ENCODE results near the gene GZMM. TPM values are rescaled to one million over a fixed set of nuclear protein-coding genes. Genes with fewer than 3 reads are reported as not detected.

The GZMM gene
- total and polyA plus RNA-seq, 2 of the 13 experiments (the other 11 are each of a cell fraction or from before 2014, with no cell fraction given), result 0.07 TPM; not detected in 1

- no peak for TF ChIP-seq ZNF276 (CRISPR knock-in tag; IDR thresholded peaks at IDR 0.05; ENCODE audit: low read depth)
- TF ChIP-seq FOXK2 (IDR thresholded peaks at IDR 0.05), result no peak
- TF ChIP-seq ZFP41 (CRISPR knock-in tag; IDR thresholded peaks at IDR 0.05; ENCODE audit: borderline replicate concordance), result no peak
- TF ChIP-seq HOXA9 (CRISPR knock-in tag; IDR thresholded peaks at IDR 0.05; ENCODE audit: borderline replicate concordance), result no peak
- TF ChIP-seq ZGPAT (CRISPR knock-in tag; IDR thresholded peaks at IDR 0.05), result peak; percentile 7; the same call in 1 of the 2 replicates
- TF ChIP-seq REL (CRISPR knock-in tag; conservative IDR thresholded peaks at IDR 0.05), result 0 out of 2 replicates have a peak, but pooled peaks have one; percentile 51
- peak; percentile 59 for TF ChIP-seq AGO2 (optimal IDR thresholded peaks at IDR 0.05; ENCODE audit: low read depth, low read length)
Measured at GRCh38 chr19:531753-532560, 11.9 kb upstream of the GZMM start, which contains the start of gene CDC34 (continued).

Measured in HepG2 (cell line).